IMR-90 (cell line): ENCODE results near the gene ECE2. TPM values are rescaled to one million over a fixed set of nuclear protein-coding genes. Genes with fewer than 3 reads are reported as not detected.

Source experiments
- ATAC-seq: fragments of 200-7000 bp; cut with Tn5 transposase; 2 replicates; pipeline ENCODE4 v1.9.1; 2020; ENCODE audit warnings: low read depth, mild to moderate bottlenecking, moderate library complexity
- BruUV-seq: library from RNA; stranded (reverse); fragments of 400-500 nt; replicated peaks from 2 replicates; lab custom pipeline; 2021; lab: Mats Ljungman, UMichigan
- CTCF ChIA-PET: fragments of 300-600 bp; formaldehyde crosslinking; extraction: SDS; loops from one replicate; lab custom pipeline; 2021; ENCODE audit warnings: antibody characterized with exemption; lab: Yijun Ruan, JAX
- POLR2A ChIA-PET: fragments of 300-600 bp; sonication (Branson Sonifier 250); formaldehyde crosslinking; loops from one replicate; lab custom pipeline; 2022; ENCODE audit warnings: antibody characterized with exemption; ENCODE audit not compliant: unreplicated experiment; lab: Charles Lee
- DNase-seq: peaks from one replicate; pipeline ENCODE4 v3.0.0; 2013
- H2AFZ ChIP-seq: replicated peaks from 2 replicates; pipeline ENCODE3; 2013; ENCODE audit warnings: low read length, mild to moderate bottlenecking; ENCODE audit not compliant: poor library complexity
- H2AK5ac ChIP-seq: 2 replicates; pipeline ENCODE4 v1.6.1; 2013; ENCODE audit warnings: low read depth, low read length, inconsistent platforms
- H2AK9ac ChIP-seq: replicated peaks from 2 replicates; pipeline ENCODE3; 2013; ENCODE audit warnings: mild to moderate bottlenecking, low read depth, low read length, moderate library complexity; ENCODE audit not compliant: poor library complexity
- H2BK120ac ChIP-seq: 2 replicates; pipeline ENCODE4 v1.6.1; 2013; ENCODE audit warnings: low read depth, low read length, inconsistent platforms
- H2BK15ac ChIP-seq: 3 replicates; pipeline ENCODE4 v1.6.1; 2013; ENCODE audit warnings: low read depth, low read length, inconsistent platforms
- H2BK20ac ChIP-seq: 2 replicates; pipeline ENCODE4 v1.6.1; 2013; ENCODE audit warnings: low read depth, mild to moderate bottlenecking, inconsistent platforms, low read length, moderate library complexity
- H2BK5ac ChIP-seq: 2 replicates; pipeline ENCODE4 v1.6.1; 2013; ENCODE audit warnings: mild to moderate bottlenecking, low read depth, low read length, inconsistent platforms; ENCODE audit not compliant: poor library complexity, severe bottlenecking
- H3K14ac ChIP-seq: replicated peaks from 2 replicates; pipeline ENCODE4 v1.6.1; 2013; ENCODE audit warnings: low read depth, low read length, inconsistent platforms
- H3K18ac ChIP-seq: 2 replicates; pipeline ENCODE4 v1.6.1; 2013; ENCODE audit warnings: low read depth, low read length, control low read depth
- H3K23ac ChIP-seq: 2 replicates; pipeline ENCODE4 v1.6.1; 2013; ENCODE audit warnings: low read depth, low read length, inconsistent platforms
- H3K27ac ChIP-seq: 2 replicates; pipeline ENCODE4 v1.5.1; 2013; ENCODE audit warnings: mild to moderate bottlenecking, control low read depth, low read length; ENCODE audit not compliant: insufficient read depth
- H3K27me3 ChIP-seq: 2 replicates; pipeline ENCODE4 v1.6.1; 2013; ENCODE audit warnings: low read length; ENCODE audit not compliant: control insufficient read depth, insufficient read depth
- H3K36me3 ChIP-seq: 2 replicates; pipeline ENCODE4 v1.6.1; 2013; ENCODE audit warnings: low read length, mixed read lengths; ENCODE audit not compliant: control insufficient read depth, insufficient read depth
- H3K4ac ChIP-seq: 2 replicates; pipeline ENCODE4 v1.6.1; 2013; ENCODE audit warnings: low read depth, low read length, inconsistent platforms
- H3K4me1 ChIP-seq: 2 replicates; pipeline ENCODE4 v1.6.1; 2013; ENCODE audit warnings: low read length, mixed read lengths; ENCODE audit not compliant: control insufficient read depth, insufficient read depth
- H3K4me2 ChIP-seq: 2 replicates; pipeline ENCODE4 v1.6.1; 2013; ENCODE audit warnings: low read depth, mild to moderate bottlenecking, control low read depth, low read length, moderate library complexity
- H3K4me3 ChIP-seq: 2 replicates; pipeline ENCODE4 v1.5.1; 2013; ENCODE audit warnings: low read depth, mild to moderate bottlenecking, control low read depth, low read length, moderate library complexity; ENCODE audit not compliant: insufficient read depth
- H3K56ac ChIP-seq: 2 replicates; pipeline ENCODE4 v1.6.1; 2013; ENCODE audit warnings: low read length, inconsistent platforms; ENCODE audit not compliant: insufficient read depth; ENCODE audit errors: extremely low read depth
- H3K79me1 ChIP-seq, 2 experiments: 2 replicates each; pipeline ENCODE4 v1.6.1; 2013; ENCODE audit warnings: low read length in 2 of 2, inconsistent platforms in 1 of 2, low read depth in 1 of 2
- H3K9ac ChIP-seq: 2 replicates; pipeline ENCODE4 v1.6.1; 2013; ENCODE audit warnings: low read depth, low read length, control low read depth
- H3K9me1 ChIP-seq: 2 replicates; pipeline ENCODE4 v1.6.1; 2013; ENCODE audit warnings: low read length, inconsistent platforms; ENCODE audit not compliant: insufficient read depth
- H3K9me3 ChIP-seq: 2 replicates; pipeline ENCODE4 v1.6.1; 2013; ENCODE audit warnings: low read length; ENCODE audit not compliant: control insufficient read depth, insufficient read depth
- H4K20me1 ChIP-seq: 2 replicates; pipeline ENCODE4 v1.6.1; 2013; ENCODE audit warnings: low read length, inconsistent platforms; ENCODE audit not compliant: insufficient read depth
- H4K5ac ChIP-seq: 2 replicates; pipeline ENCODE4 v1.6.1; 2013; ENCODE audit warnings: mild to moderate bottlenecking, low read depth, low read length, control low read depth
- H4K8ac ChIP-seq, 2 experiments: 2 replicates each; pipeline ENCODE4 v1.6.1; 2013; ENCODE audit warnings: low read depth in 2 of 2, low read length in 2 of 2, control low read depth in 1 of 2, inconsistent platforms in 1 of 2
- H4K91ac ChIP-seq: 2 replicates; pipeline ENCODE4 v1.6.1; 2013; ENCODE audit warnings: low read depth, low read length, inconsistent platforms; ENCODE audit not compliant: insufficient read depth
- BHLHE40 ChIP-seq: fragments of 150-350 bp; IDR thresholded peaks from 2 replicates; pipeline ENCODE4 v1.6.1; 2016; ENCODE audit warnings: mild to moderate bottlenecking, low read depth, low read length
- CEBPB ChIP-seq: IDR thresholded peaks from 2 replicates; pipeline ENCODE4 v1.6.1; 2012; ENCODE audit warnings: low read depth, low read length, improper control_type of control experiment
- CHD1 ChIP-seq: IDR thresholded peaks from 2 replicates; pipeline ENCODE4 v1.6.1; 2012; ENCODE audit warnings: low read depth, low read length, improper control_type of control experiment
- FOS ChIP-seq: fragments of 150-350 bp; IDR thresholded peaks from 2 replicates; pipeline ENCODE4 v1.6.1; 2016; ENCODE audit warnings: low read depth, low read length
- MAFK ChIP-seq: IDR thresholded peaks from 2 replicates; pipeline ENCODE4 v1.6.1; 2012; ENCODE audit warnings: low read depth, low read length, improper control_type of control experiment
- MAZ ChIP-seq: IDR thresholded peaks from 2 replicates; pipeline ENCODE4 v1.6.1; 2012; ENCODE audit warnings: low read depth, mild to moderate bottlenecking, low read length, improper control_type of control experiment, moderate library complexity, borderline replicate concordance
- MXI1 ChIP-seq: IDR thresholded peaks from 2 replicates; pipeline ENCODE4 v1.6.1; 2012; ENCODE audit warnings: low read depth, mild to moderate bottlenecking, low read length, moderate library complexity, borderline replicate concordance
- NFE2L2 ChIP-seq: fragments of 150-350 bp; IDR thresholded peaks from 2 replicates; pipeline ENCODE4 v1.6.1; 2016; ENCODE audit warnings: low read depth, mild to moderate bottlenecking, low read length
- POLR2A ChIP-seq: IDR thresholded peaks from 2 replicates; pipeline ENCODE4 v1.6.1; 2012; ENCODE audit warnings: mild to moderate bottlenecking, low read depth, low read length
- RAD21 ChIP-seq: IDR thresholded peaks from 2 replicates; pipeline ENCODE4 v1.6.1; 2012; ENCODE audit warnings: low read length, improper control_type of control experiment
- RCOR1 ChIP-seq: IDR thresholded peaks from 2 replicates; pipeline ENCODE4 v1.6.1; 2012; ENCODE audit warnings: mild to moderate bottlenecking, low read length, improper control_type of control experiment; ENCODE audit not compliant: insufficient replicate concordance
- RFX5 ChIP-seq: IDR thresholded peaks from 2 replicates; pipeline ENCODE4 v1.8.0; 2012; ENCODE audit warnings: low read depth, mild to moderate bottlenecking, low read length, moderate library complexity
- SMC3 ChIP-seq: fragments of 150-350 bp; IDR thresholded peaks from 2 replicates; pipeline ENCODE4 v1.6.1; 2016; ENCODE audit warnings: low read depth, mild to moderate bottlenecking, antibody characterized with exemption, low read length, moderate library complexity
- WGBS, 2 experiments: methylation state at CpG; one replicate each; pipeline versions ENCODE4 v1.1.5 to v1.1.7; 2013; ENCODE audit warnings: missing lambda C conversion rate in 2 of 2; ENCODE audit not compliant: insufficient read length in 1 of 2; ENCODE audit errors: extremely low coverage in 2 of 2; 5-methylcytosine and 5-hydroxymethylcytosine counted together
- dilution Hi-C: fragments of 300-500 bp; cut with HindIII; formaldehyde crosslinking; loops from one replicate; pipeline ENCODE4 v1.14.3; 2018; ENCODE audit warnings: low sequenced_read_pairs; ENCODE audit not compliant: unreplicated experiment
- in situ Hi-C: fragments of 300-500 bp; cut with MboI; formaldehyde crosslinking; loops from 3 replicates; pipeline ENCODE4 v1.14.3; 2019; ENCODE audit warnings: low sequenced_read_pairs, inconsistent platforms, mixed read lengths
- intact Hi-C: fragments of 100-400 bp; cut with micrococcal nuclease; formaldehyde crosslinking; loops from 2 replicates; pipeline ENCODE4 v1.10.0; 2022
- polyA plus RNA-seq, 3 experiments: library from polyadenylated mRNA; depleted of rRNA; stranded (reverse); fragments of >200 nt; gene quantifications; 2 replicates each; pipeline ENCODE4 v1.2.3, GENCODE V29; 2012; ENCODE audit warnings: low replicate concordance in 1 of 3
- total RNA-seq: library from RNA; depleted of rRNA; stranded (reverse); fragments of >200 nt; gene quantifications from 2 replicates; pipeline ENCODE4 v1.2.3, GENCODE V29; 2012
- TF ChIP-seq, protein P1 (sequence below): fragments of 150-350 bp; IDR thresholded peaks from 2 replicates; pipeline ENCODE4 v1.6.1; 2017; ENCODE audit warnings: mild to moderate bottlenecking, antibody characterized with exemption, low read length, low read depth
- TF ChIP-seq, protein P2 (sequence below): conservative IDR thresholded peaks from 2 replicates; pipeline ENCODE4 v1.5.1; 2012; ENCODE audit warnings: mild to moderate bottlenecking, low read depth, low read length, improper control_type of control experiment
- TF ChIP-seq, protein P3 (sequence below): fragments of 150-350 bp; IDR thresholded peaks from 2 replicates; pipeline ENCODE4 v1.6.1; 2016; ENCODE audit warnings: low read depth, mild to moderate bottlenecking, low read length, moderate library complexity, borderline replicate concordance

ECE2 gene
- total and polyA plus RNA-seq, 2 of the 4 experiments (the other 2 are of a cell fraction), result not detected

DNA sequence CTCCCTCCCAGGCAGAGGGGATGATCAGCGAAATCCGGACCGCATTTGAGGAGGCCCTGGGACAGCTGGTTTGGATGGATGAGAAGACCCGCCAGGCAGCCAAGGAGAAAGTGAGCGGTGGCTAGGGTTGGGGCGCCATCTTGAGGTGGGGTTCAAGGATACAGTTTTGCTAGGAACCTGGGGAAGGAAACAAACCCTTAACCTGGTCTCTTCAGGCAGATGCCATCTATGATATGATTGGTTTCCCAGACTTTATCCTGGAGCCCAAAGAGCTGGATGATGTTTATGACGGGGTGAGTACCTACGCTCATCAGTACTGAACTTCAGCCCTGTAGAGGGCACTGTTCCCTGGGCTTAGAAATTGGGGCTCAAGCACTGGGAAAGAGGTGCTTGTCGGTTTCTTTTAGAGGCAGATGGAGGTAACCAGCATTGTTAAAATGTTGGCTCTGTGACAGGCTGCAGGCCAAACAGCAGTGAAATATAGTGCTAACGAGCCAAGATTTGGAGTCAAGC lies 13.7 kb downstream of the ECE2 start:
- dilution Hi-C loops, result no loop called here
- ATAC-seq, result peak; percentile 79
- Histone ChIP-seq H4K5ac (no peak overlapping the region), H3K14ac (no peak overlapping the region), H3K4me1 (no peaks in the 10 kb centered on the region), H3K27me3 (peaks cover 24% of the 10 kb centered on the region), H3K56ac (no peak overlapping the region), H3K27ac (no peak overlapping the region), H2AK9ac (no peak overlapping the region), H3K9me1 (no peaks in the 10 kb centered on the region), H2BK5ac (no peak overlapping the region), H4K20me1 (no peaks in the 10 kb centered on the region), H4K91ac (no peak overlapping the region), H3K4me3 (no peak overlapping the region), H3K4me2 (no peak overlapping the region), H3K23ac (no peak overlapping the region), H2AK5ac (no peak overlapping the region), H3K4ac (no peak overlapping the region), H4K8ac (no peak overlapping the region), H2AFZ (peak overlapping the region; percentile 51), H2BK20ac (no peak overlapping the region), H3K9me3 (no peaks in the 10 kb centered on the region), H3K36me3 (no peaks in the 10 kb centered on the region), H3K79me1 (no peaks in the 10 kb centered on the region), H2BK120ac (no peak overlapping the region), H3K18ac (no peak overlapping the region), H3K9ac (no peak overlapping the region), H2BK15ac (no peak overlapping the region)
- ChIA-PET POLR2A (no interaction called here), CTCF (interaction anchor here (0.6 to 1.1 kb wide), 4 partner anchors 10 to 72 kb away, joined by 3 read pairs; partner anchors contain the start of genes CLCN2 and POLR2H)
- in situ Hi-C loops, result loop anchor here (10.0 kb wide), 1 partner anchor 395 kb away; no protein-coding TSS in a partner anchor
- intact Hi-C loops, result loop anchor here (1.0 to 5.0 kb wide), 3 partner anchors 62 to 394 kb away; partner anchors contain the start of gene VWA5B2
- TF ChIP-seq BHLHE40 (no peak), RAD21 (peak; percentile 82), NFE2L2 (no peak), MAFK (no peak), FOS (no peak), CHD1 (no peak), RCOR1 (no peak), SMC3 (peak; percentile 50), POLR2A (no peak), CEBPB (no peak), MAZ (no peak), MXI1 (no peak), RFX5 (no peak)
- TF ChIP-seq, protein P1, sequence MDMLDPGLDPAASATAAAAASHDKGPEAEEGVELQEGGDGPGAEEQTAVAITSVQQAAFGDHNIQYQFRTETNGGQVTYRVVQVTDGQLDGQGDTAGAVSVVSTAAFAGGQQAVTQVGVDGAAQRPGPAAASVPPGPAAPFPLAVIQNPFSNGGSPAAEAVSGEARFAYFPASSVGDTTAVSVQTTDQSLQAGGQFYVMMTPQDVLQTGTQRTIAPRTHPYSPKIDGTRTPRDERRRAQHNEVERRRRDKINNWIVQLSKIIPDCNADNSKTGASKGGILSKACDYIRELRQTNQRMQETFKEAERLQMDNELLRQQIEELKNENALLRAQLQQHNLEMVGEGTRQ, result no peak
- TF ChIP-seq, protein P2, sequence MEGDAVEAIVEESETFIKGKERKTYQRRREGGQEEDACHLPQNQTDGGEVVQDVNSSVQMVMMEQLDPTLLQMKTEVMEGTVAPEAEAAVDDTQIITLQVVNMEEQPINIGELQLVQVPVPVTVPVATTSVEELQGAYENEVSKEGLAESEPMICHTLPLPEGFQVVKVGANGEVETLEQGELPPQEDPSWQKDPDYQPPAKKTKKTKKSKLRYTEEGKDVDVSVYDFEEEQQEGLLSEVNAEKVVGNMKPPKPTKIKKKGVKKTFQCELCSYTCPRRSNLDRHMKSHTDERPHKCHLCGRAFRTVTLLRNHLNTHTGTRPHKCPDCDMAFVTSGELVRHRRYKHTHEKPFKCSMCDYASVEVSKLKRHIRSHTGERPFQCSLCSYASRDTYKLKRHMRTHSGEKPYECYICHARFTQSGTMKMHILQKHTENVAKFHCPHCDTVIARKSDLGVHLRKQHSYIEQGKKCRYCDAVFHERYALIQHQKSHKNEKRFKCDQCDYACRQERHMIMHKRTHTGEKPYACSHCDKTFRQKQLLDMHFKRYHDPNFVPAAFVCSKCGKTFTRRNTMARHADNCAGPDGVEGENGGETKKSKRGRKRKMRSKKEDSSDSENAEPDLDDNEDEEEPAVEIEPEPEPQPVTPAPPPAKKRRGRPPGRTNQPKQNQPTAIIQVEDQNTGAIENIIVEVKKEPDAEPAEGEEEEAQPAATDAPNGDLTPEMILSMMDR, result peak; percentile 65
- TF ChIP-seq, protein P3, sequence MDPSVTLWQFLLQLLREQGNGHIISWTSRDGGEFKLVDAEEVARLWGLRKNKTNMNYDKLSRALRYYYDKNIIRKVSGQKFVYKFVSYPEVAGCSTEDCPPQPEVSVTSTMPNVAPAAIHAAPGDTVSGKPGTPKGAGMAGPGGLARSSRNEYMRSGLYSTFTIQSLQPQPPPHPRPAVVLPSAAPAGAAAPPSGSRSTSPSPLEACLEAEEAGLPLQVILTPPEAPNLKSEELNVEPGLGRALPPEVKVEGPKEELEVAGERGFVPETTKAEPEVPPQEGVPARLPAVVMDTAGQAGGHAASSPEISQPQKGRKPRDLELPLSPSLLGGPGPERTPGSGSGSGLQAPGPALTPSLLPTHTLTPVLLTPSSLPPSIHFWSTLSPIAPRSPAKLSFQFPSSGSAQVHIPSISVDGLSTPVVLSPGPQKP, result no peak
- WGBS, 2 experiments, result 18% methylated on average over 2 of the region's 10 CpGs; no CpG with 5 or more reads in 1 of the 2 experiments
- peak; percentile 38 for DNase-seq
- BruUV-seq, result no TSS peak
